Breast epithelium (tissue), 3 donors: ENCODE data around the gene TSSK3.

Source experiments
- POLR2A ChIP-seq: fragments of 450-650 bp; IDR thresholded peaks from one replicate; pipeline ENCODE4 v1.6.1; 2016; ENCODE audit warnings: antibody characterized with exemption, mild to moderate bottlenecking, moderate library complexity
- POLR2AphosphoS5 ChIP-seq, 3 donors: sonication (generic); formaldehyde crosslinking; IDR thresholded peaks; one replicate each; pipeline ENCODE4 v1.6.1; 2017; ENCODE audit warnings: antibody characterized with exemption in 3 of 3
- TF ChIP-seq, protein P1 (sequence below), 3 donors: fragments of 450-650 bp; IDR thresholded peaks; one replicate each; pipeline ENCODE4 v1.5.1; 2016 to 2017; ENCODE audit warnings: antibody characterized with exemption in 3 of 3, mild to moderate bottlenecking in 3 of 3, moderate library complexity in 3 of 3

DNA sequence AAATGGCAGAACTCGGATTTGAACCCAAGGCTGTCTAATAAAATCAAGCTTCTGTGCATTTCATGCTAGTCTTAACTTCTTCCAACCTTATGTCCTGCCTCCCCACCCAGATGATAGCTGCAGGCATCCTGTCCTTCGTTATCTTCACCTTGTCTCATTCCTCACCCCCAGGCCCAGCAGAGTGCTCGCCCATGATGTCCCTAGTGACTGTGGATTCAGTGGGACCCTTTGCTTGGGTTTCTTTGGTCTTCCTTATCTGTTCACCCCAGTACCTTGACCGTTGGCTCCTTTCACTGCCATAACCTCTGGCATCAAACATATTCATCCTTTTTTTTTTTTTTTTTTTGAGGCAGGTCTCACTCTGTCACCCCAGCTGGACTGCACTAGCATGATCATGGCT lies 37.5 kb downstream of the TSSK3 start:
- TF ChIP-seq, protein P1, sequence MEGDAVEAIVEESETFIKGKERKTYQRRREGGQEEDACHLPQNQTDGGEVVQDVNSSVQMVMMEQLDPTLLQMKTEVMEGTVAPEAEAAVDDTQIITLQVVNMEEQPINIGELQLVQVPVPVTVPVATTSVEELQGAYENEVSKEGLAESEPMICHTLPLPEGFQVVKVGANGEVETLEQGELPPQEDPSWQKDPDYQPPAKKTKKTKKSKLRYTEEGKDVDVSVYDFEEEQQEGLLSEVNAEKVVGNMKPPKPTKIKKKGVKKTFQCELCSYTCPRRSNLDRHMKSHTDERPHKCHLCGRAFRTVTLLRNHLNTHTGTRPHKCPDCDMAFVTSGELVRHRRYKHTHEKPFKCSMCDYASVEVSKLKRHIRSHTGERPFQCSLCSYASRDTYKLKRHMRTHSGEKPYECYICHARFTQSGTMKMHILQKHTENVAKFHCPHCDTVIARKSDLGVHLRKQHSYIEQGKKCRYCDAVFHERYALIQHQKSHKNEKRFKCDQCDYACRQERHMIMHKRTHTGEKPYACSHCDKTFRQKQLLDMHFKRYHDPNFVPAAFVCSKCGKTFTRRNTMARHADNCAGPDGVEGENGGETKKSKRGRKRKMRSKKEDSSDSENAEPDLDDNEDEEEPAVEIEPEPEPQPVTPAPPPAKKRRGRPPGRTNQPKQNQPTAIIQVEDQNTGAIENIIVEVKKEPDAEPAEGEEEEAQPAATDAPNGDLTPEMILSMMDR (IDR thresholded peaks at IDR 0.05) = no peak
- no peak for TF ChIP-seq POLR2A
- TF ChIP-seq POLR2AphosphoS5 (IDR thresholded peaks at IDR 0.05) = no peak
